CD4-positive, alpha-beta T cell treated with Interleukin-15 for 1 hour (primary cell): ENCODE data around the gene OAT.

ENCODE experiments used
- DNase-seq: peaks from one replicate; pipeline ENCODE4 v3.0.0-alpha.2; 2020

The OAT gene

DNA sequence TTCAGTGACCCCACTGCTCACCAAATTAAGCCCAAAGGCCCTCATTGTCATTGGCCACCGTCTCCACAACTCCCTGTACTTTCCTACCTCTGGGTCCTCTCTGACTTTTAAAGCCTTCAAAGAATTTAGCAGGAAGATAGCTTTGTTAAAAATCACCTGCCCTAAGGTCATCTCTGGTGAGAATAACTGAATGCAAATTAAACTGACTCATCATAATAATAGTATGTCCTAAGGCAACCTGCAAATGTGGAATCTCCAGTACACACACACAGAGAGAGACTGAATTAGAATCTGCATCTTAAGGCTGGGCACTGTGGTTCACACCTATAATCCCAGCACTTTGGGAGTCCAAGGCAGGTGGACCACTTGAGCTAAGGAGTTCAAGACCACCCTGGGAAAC is 24.1 kb downstream of the OAT start:
- no peak for DNase-seq

DNA sequence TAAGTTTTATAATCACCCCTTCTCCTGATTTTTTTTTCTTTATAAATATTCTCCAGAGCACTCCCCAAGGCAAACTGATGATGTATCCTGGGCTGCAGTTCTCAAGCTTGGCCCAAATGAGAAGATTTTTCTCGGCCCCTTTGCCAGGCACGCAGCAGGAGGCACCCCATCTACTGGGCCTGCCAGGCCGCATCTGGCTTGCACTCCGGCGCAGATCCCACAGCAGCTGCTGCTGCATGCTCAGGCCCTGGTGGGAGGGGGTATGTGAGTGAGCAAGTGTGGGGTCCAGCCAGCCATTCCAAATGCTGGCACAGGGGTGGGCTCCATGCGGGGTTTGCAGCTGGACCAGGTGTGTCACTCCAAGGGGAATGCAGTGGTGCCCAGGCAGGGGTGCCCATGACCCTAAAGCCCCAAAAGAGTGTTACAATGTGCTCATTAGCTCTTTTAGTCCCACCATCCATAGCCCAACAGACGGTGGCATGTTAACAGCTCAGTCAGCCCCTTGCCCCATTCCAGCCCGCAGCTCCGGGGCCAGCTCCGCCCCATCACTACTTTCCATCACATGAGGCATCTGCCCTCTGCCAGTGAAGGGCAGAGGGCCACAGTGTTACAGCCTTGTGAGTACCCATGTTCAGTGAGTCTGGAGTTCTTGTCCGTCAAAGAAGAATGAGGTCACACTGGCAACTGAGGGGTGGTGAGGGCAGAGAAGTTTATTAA is 25.9 kb downstream of the OAT start:
- no peak for DNase-seq

DNA sequence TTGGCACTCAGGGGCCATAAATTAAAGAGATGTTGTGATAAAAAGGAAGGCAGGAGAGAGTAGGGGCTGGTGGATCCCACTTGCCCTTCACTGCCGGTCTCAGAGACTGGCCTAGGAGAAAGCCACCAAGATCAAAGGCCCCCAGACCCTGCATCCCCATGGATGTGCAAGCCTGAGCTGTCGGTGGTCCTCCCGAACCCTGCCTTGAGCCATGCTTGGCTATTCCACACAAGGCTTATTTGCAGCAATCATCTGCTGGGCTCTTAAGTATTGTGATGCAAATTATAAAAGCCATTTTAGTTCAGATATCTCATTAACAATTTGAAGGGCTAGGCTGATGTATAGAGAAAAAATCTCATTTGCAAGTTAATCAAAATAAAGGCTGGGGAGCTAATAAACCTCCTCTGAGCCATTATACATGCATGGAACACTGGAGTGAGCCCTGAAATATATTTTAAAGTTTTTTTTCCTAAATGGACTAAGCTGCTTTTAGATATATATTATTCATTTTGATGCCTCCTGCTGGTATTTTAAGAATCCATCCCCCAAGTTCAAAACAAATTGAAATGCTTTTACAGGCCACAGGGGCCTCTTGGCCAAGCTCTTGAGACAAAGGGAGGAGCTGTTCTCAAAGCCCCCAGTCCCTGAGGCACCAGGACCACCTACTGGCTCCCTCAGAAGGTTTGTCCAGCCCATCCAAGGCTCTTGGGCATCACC is 28.1 kb downstream of the OAT start:
- DNase-seq: no peak

DNA sequence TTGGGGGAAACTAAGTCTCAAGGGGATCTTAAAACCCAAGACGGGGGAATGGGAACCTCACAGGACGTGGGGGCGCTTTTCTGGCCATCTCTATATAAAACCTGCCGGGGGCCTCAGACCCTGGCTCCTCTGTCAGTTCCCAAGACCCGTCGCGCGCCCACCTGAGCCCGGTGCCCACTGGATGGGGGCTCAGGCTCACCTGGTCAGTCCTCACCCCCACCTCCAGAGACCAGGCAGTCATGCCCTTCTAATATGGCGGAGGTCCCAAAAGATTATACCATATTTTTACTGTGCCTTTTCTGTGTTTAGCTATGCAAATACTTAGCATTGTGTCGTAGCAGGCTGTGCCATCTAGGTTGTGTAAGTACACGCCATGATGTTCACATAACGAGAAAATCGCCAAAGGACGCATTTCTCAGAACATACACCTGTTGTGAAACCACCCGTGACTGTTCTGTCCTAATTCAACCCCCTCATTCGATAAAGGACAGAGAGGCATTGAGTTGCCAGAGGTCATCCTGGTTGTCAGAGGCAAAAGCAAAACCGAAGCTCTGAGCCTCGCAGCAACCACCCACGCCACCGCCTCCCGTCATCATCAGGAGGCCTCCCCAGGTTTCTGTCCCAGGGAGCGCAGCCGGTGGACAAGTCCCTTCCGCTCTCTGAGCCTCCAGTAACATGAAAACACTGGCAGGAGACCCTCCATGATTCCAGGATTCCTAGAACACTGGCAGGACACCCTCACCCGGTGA is 28.9 kb downstream of the OAT start:
- no peak for DNase-seq

DNA sequence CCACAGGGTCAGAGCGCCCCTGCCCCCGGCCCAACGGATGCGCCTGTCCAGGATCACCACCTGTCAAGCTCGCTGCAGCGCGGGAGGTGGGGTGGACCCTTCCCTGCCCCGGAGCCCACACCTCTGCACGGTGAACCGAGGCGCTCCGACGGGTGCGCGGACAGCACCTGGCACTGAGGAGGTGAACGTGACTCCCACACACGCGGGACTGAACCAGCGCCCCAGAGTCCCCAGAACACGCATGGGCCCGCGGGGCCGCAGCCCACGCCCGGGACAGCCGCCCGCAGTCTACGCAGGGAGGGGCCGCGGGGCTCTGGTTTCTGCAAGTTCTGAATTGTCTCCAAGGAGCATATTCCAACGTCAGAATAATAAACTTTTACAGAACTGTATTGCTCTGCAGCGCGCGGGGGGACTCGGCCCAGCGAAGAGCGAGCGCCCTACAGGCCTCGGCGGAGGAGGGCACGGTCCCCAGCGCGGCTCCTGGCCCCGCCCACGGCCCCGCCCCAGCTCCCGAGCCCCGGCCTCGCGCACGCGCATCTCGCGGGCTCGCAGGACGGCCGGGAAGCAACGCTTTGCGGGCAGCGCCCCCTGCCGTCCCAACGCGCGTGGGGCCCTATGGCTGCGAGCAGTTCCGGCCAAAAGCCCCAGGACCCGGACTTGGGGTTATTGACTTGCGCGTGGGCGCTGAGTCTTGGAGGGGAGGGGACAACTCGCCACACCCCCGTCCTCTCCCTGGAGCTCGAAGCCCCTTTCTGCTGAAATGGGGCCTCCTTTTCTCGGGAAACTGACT is 29.7 kb downstream of the OAT start:
- DNase-seq: peak; percentile 91

DNA sequence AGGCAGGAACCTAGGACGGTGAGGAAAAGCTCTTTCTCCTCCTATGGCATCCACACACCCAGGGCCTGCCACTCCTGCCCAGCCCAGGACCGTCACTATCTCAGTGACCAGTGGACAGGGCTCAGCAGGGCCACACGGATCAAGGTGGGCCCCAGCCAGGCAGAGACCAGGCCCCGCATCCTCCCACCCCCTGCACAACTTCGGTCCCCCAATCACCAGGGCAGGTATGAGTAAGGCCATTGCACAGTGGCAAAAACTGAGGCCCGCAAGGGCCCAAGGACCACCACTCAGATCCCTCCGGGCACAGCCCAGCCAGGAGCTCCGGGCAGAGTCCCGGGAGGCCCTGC is 30.3 kb downstream of the OAT start:
- DNase-seq: no peak

DNA sequence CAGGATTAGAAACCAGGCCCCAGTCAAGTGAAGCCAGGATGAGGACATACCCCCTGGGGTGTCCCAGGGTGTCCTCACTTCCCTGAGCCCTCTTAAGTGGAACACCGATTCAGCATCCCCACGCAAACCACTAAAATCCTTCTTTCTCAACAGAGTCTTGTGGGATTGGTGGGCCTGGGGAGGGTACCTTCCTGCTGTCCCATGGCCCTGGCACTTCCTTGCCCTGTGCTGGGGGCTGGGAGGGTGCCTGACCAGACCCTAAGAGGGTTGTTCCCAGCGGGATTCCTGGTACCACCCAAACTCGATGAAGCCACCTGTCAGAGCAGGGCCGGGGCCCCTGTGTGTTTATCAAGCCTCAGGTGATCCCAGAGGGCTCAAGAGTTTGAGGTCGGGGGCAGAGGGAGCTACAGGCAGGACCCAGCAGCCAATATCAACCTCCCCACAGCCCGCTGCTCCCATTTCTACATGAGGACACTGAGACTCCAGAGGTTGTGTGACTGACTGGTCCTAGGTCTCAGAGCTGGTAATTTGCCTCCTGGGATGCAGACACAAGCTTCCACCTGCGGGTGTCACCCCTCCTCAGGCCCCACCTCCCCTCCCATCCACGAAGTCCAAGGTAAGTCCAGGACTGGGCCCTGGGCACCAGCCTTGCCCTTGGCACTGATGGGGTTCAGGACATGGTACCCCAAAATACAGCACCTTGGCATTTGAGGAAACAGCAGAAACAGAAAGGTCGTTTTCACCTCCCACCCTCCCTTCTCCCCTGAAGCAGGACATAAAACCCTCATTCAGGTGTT is 31.4 kb downstream of the OAT start:
- no peak for DNase-seq

DNA sequence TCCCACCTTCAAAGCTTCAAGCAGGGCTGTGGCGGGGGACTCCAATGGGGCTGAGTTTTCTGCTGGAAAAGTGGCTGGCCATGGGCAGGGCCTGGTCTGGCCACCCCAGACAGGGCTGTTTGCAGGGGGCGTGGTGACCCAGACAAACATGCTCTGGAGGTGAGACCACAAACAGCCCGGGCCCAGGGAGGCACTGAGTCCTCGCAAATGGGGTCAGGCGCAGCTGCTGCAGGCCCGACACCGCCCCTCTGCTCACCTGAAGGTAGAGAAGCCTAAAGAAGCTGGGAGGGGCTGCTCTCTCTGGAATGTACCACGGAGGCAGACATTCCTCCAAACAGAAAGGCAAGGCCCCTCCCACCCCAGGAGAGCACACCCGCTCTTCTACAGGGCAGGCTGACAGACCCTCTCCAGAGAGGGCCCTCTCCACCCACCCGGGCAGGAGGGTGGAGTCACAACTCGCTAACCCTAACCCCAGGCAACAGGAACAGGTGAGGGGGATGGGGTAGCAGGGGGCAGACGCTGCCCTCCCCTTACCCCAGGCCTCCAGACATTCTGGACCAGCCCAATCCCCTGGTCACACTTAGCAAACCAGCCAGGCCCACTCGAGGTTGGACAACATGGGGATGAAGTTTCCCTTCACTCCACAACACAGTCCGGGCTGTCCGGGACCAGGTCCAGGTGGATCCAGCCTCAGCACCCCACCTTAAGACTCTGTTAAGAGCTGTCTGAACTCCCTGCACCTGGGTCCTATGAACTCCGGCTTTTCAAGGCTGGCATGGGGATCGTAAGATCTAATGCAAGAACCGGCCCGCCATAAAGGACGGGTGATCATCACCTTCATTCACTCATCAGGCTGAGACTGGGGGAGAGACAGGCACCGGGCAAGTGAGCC is 32.3 kb downstream of the OAT start:
- DNase-seq: no peak

DNA sequence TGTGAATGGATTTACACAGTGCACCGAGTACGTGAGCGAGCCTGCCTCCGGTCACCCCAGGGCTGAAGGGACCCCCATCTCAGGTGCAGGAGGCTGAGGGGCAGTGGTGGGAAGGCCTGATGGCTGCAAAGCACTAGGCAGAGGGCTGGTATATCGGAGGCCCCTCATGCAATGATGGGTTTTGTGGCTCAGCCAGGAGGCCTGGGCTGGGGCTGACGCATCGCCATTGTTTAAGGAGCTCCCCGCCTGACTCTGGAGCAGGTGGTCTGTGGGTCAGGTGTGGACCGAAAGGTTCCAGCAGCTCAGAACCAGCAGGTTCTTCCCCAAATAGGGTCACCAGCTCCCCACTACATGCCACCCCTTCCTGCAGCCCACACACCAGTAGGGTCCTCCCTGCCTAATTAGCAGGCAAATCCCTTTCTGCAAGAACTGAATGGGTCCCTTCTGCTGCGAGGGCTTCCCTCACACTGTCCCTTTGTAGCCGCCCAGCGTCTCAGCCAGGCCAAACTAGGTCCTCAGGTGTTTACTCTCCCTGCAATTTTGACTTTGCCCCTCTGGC is 33.0 kb downstream of the OAT start:
- no peak for DNase-seq

DNA sequence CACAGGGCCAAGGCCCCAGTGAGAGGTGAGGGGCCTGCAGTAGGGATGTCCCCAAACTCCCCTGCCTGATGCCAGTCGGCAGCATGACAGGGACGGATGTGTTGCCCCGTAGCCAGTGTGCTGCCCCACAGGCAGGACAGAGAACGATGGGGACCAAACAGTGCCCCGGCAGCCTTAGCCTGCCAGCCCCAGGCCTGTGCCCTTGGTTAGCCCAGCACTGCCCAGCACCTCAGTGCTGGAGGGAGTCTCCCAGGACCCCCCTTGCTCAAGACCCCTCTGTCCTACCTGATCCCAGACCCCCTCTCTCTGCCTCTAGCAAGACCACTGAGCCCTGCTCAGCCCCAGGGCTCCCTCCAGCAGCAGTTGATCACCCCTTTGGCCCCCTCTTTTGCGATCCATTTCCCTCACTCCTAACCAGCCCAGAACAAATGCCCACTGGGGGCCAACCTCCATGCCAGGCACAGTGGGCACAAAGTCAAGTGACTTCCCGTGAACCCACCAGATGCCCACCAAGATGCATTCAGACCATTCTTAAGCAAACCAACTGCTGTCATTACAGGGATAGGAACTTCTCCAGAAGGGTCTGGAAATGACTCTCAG is 34.0 kb downstream of the OAT start:
- no peak for DNase-seq

DNA sequence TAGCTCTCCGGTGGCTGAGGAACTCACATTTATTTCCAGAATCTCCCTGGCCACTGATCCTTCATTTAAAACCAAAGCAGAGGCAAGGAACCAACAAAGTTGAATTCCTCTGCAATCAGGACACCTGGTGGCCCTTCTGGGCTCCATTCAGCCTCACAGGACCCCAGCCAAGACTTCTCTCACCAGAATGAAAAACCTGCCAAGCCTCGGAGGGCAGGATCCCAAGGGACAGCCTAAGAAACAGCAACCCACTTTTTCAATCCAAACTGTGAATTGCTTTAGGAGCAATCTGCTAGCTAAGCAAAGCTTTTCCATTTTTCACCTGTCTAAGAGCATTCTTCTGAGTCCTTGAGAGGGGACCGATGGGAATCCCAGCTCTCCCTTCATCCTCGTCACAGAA is 34.6 kb downstream of the OAT start:
- DNase-seq: no peak

DNA sequence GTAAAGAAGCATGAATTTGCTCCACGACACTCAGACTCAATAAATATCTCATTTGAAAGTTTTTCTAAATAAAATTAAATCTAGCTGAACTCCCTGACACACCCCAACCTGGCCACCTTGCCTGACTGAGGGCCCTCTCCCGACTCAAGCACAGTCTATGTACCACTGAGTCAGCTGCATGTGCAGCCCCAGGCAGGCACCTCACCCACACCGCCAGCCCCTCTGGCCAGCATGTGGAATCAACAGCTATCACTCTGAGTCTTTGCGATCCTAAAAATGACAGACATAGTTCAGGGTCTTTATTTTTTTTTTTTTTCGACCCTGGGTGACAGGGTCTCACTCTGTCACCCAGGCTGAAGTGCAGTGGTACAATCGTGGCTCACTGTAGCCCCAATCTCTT is 35.2 kb downstream of the OAT start:
- no peak for DNase-seq

DNA sequence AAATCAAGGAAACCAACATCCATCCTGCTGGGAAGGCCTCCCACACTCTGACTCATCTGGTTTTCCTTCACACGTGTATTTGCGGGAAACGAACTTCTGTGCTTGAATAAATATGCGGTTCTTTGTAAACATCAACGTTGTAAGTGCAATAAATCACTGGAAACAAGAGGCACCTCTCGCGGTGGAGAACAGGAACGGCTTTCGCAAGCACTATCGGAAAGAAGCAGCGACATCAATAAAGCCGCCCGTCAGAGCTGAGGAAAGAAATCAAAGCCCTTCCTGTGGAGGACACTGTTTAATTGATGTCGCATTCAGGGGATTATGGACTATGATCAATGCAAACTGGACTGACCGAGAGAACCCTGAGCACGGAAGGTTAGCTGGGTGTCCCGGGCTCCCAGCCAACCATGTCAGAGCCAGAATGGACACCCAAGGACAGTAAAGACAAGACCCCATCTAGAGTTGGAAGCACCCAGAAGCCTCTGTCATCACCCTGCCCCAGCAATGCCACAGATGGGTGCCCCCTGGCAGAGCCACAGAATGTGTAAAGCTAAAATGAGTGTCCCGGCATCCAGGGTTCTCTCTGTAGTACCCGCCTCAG is 37.6 kb downstream of the OAT start:
- no peak for DNase-seq

DNA sequence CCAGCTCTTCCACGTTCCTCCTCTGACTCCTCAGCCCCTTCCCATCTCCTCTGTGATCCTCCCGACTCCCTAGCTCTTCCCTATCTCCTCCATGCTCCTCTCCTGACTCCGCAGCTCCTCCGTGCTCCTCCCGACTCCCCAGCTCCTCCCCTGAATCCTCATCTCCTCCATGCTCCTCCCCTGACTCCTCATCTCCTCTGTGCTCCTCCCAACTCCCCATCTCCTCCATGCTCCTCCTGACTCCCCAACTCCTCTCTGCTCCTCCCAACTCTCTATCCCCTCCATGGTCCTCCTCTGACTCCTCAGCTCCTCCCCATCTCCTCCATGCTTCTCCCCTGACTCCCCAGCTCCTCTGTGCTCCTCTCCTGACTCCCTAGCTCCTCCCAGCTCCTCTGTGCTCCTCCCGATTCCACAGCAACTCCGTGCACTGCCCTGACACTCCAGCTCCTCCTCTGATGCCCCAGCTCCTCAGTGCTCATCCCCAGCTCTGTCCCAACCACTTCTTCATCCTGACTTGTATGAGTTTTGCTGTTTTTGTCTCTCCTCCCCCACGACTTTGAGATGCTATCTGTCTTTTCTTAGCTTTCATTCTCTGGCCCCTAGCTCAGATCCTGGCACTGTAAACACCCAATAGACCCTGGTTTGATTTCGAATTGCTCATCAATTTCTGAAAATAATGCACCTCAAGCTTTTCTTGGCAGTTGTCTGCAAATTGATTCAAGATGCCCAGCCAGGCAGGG is 38.3 kb downstream of the OAT start:
- no peak for DNase-seq

DNA sequence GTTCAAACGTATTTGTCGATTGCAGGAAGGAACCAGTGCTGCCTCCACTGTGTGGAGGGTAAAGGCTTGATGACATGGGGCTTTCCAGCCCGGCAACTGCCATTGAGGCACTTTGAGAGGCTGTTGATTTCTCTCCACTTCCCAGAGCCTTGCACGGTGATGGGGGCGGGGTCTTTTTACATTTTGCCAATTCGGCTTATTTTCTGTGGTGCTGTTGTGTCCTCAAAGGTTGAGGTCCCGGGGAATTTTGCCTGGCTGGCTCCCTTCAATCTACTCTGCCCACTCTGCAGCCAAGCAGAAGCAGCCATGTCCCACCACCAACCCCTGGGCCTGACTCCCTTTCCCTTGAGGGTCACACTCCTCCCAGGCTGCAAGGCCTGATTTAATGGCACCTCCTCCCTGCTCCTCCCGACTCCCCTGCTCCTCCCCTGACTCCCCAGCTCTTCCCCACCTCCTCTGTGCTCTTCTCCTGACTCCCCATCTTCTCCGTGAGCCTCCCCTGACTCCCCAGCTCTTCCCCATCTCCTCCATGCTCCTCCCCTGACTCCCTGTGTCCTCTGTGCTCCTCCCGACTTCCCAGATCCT is 39.0 kb downstream of the OAT start:
- no peak for DNase-seq

DNA sequence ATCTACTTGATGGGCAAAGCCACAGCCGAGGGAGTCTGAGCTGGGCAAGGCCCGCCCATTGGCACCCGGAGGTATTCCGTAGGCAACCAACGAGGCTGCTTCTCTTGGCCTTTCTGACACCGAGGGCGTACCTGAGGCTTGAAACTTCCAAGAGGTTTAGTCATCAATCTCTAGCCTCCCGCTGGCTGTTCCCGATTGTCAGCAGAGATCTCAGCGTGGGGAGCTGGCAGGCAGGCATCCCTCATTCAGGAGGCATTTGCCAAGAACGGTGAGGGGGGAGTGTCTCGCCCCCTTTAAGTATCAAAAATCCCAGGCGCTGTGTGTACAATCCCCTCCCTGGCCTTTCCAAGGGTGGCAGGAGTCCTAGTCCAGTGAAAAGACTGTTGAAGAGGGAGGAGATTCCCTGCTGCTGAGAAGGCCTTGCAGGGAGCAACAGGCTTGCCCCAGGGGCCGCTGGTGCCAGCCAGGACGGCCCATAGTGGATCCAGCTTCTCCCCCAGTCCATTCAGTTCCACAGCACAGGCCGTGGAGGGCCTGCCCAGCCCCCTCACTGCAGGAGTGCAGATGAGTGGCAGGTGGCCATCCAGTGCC is 39.7 kb downstream of the OAT start:
- no peak for DNase-seq

DNA sequence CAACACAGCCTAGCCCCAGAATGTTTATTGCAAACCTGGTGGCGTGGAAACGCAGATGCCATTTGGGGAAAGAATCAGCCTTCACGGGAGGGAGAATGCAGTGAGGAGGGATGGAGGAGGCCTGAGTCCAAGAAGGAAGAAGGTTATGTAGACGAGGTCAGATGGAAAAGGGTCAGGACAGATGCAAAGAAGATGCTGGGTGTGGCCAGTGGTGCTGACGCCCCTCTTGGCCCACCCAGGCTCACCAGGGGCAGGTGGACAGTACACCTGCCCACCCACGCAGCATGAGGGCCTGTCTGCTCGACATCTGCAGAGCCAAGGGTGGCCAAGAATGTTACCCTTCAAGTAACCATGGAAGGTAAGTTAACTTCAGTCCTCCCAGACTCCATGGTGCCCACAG is 40.5 kb downstream of the OAT start:
- DNase-seq: no peak

DNA sequence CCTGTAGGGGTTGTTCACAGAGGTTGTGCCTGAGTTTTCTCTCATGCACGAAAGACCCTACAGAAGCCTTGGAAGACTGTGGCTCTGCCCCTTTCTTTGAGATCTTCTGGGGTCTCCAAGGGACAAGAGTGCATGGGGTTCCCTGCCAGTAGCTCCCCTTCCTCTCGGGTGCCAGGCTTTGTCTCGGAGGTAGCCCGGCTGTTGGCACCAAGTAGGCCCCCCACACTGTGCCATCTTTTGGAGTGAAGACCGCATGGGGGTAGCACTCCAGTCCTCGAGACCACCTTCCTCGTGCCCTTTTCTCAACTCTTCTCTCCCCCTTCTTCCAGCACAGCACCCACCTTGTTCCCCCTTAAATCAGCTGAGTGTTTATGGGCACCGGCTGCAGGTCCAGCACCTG is 41.6 kb downstream of the OAT start:
- no peak for DNase-seq

DNA sequence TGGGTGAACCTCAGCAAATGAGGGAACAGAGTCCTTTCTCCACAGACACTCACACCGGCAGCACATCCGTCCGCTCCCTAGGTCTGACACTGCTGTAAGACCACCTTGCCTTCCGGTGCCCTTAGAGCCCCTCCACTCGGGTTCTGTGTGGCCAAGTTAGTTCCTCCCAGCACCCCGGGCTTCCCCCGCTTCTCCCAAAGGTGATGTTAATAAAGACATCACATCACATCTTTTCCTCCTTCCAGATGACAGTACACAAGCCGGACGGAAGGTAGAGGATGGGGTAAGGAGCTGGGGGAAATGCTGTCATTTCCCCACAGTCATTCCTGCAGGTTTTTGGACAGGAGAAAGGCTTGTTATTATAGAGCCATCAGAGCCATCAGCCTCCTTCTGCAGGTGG is 42.3 kb downstream of the OAT start:
- DNase-seq: no peak
